SJCRH30 (cell line): ENCODE measurements around the gene DACH1. TPM values are rescaled to one million over a fixed set of nuclear protein-coding genes. Genes with fewer than 3 reads are reported as not detected.

Experiments used
- DNase-seq, 2 experiments: peaks; one replicate each; pipeline ENCODE4 v3.0.0-alpha.2; 2015 to 2020
- H3K27ac ChIP-seq: fragments of 250-450 bp; sonication (Bioruptor Pico); 2 replicates; pipeline ENCODE4 v1.5.1; 2020; ENCODE audit warnings: mild to moderate bottlenecking, moderate library complexity
- H3K27me3 ChIP-seq: fragments of 250-450 bp; sonication (Bioruptor Pico); 2 replicates; pipeline ENCODE4 v1.5.1; 2020; ENCODE audit warnings: mild to moderate bottlenecking, moderate library complexity
- H3K36me3 ChIP-seq: fragments of 250-450 bp; sonication (Bioruptor Pico); 2 replicates; pipeline ENCODE4 v1.5.1; 2020; ENCODE audit warnings: mild to moderate bottlenecking, moderate library complexity
- H3K4me1 ChIP-seq: fragments of 250-450 bp; sonication (Bioruptor Pico); 2 replicates; pipeline ENCODE4 v1.5.1; 2020; ENCODE audit warnings: mild to moderate bottlenecking, moderate library complexity
- H3K4me3 ChIP-seq: fragments of 250-450 bp; sonication (Bioruptor Pico); 2 replicates; pipeline ENCODE4 v1.5.1; 2020; ENCODE audit warnings: mild to moderate bottlenecking, moderate library complexity
- H3K9me3 ChIP-seq: fragments of 250-450 bp; sonication (Bioruptor Pico); replicated peaks from 2 replicates; pipeline ENCODE4 v1.5.1; 2020; ENCODE audit warnings: mild to moderate bottlenecking, moderate library complexity
- total RNA-seq: library from RNA; depleted of rRNA; stranded (reverse); fragments of >200 nt; shearing (Covaris generic); gene quantifications from 2 replicates; pipeline ENCODE4 v1.2.3, GENCODE V29; 2014

The DACH1 gene
- total RNA-seq, 1 experiment from 2014 or later = 12.2 TPM

GRCh38 chr13:71394176-71394575 is 472.8 kb downstream of the DACH1 start:
- Histone ChIP-seq H3K27me3 (no peaks in the 10 kb centered on the region), H3K36me3 (no peaks in the 10 kb centered on the region), H3K4me3 (no peak overlapping the region), H3K27ac (no peak overlapping the region), H3K4me1 (no peaks in the 10 kb centered on the region), H3K9me3 (no peaks in the 10 kb centered on the region)
- no peak for DNase-seq
